B cell (primary cell): ENCODE data around the gene ZBTB16. TPM values are rescaled to one million over a fixed set of nuclear protein-coding genes. Genes with fewer than 3 reads are reported as not detected.

Experiments
- ATAC-seq: fragments of 200-7000 bp; cut with Tn5 transposase; one replicate; pipeline ENCODE4 v1.10.0; 2021; ENCODE audit warnings: low read depth, mild to moderate bottlenecking, moderate number of reproducible peaks, moderate library complexity
- CTCF ChIA-PET: fragments of 350-600 bp; sonication (Branson Sonifier 250); formaldehyde crosslinking; loops from one replicate; lab custom pipeline; 2021; ENCODE audit warnings: antibody characterized with exemption, inconsistent platforms; lab: Charles Lee
- POLR2A ChIA-PET: fragments of 350-600 bp; sonication (Branson Sonifier 250); formaldehyde crosslinking; loops from one replicate; lab custom pipeline; 2021; ENCODE audit warnings: antibody characterized with exemption; lab: Charles Lee
- DNase-seq: peaks from one replicate; pipeline ENCODE4 v3.0.0; 2013
- H2AFZ ChIP-seq: 2 replicates; pipeline ENCODE4 v1.6.1; 2012; ENCODE audit warnings: mild to moderate bottlenecking, low read depth, low read length; ENCODE audit not compliant: insufficient read depth, poor library complexity, severe bottlenecking
- H3K27ac ChIP-seq, 2 donors: 1 replicate in 1 of 2; 2 replicates in 1 of 2; pipeline ENCODE4 v1.5.1; 2012 to 2013; ENCODE audit warnings: low read length in 2 of 2, mild to moderate bottlenecking in 2 of 2, moderate library complexity in 1 of 2
- H3K27me3 ChIP-seq, 4 experiments: fragments of 200-600 bp in 1 of 4; sonication (generic) in 1 of 4; replicated peaks in 1 of 4; 1 replicate in 2 of 4; 2 replicates in 2 of 4; pipeline versions ENCODE4 v1.6.1 to v1.7.0; 2013 to 2016; ENCODE audit warnings: low read length in 3 of 4, mild to moderate bottlenecking in 2 of 4, mixed read lengths in 1 of 4, moderate library complexity in 1 of 4; ENCODE audit not compliant: insufficient read depth in 4 of 4, control insufficient read depth in 3 of 4; ENCODE audit errors: control extremely low read depth in 1 of 4
- H3K36me3 ChIP-seq, 2 experiments: replicated peaks in 1 of 2; 1 replicate in 1 of 2; 2 replicates in 1 of 2; pipeline versions ENCODE4 v1.6.1 to v1.7.1; 2013; ENCODE audit warnings: low read length in 1 of 2; ENCODE audit not compliant: insufficient read depth in 2 of 2, control insufficient read depth in 1 of 2; ENCODE audit errors: control extremely low read depth in 1 of 2, extremely low read depth in 1 of 2
- H3K4me1 ChIP-seq, 2 donors: fragments of 200-600 bp in 1 of 2; sonication (generic) in 1 of 2; 1 replicate in 1 of 2; 2 replicates in 1 of 2; pipeline versions ENCODE4 v1.5.1 to v1.6.1; 2013 to 2017; ENCODE audit warnings: low read length in 2 of 2; ENCODE audit not compliant: control insufficient read depth in 2 of 2, insufficient read depth in 2 of 2
- H3K4me2 ChIP-seq: replicated peaks from 2 replicates; pipeline ENCODE3; 2012; ENCODE audit warnings: mild to moderate bottlenecking, low read depth, low read length; ENCODE audit not compliant: poor library complexity, severe bottlenecking
- H3K4me3 ChIP-seq, 5 experiments: fragments of 200-600 bp in 1 of 5; sonication (generic) in 1 of 5; 1 replicate in 3 of 5; 2 replicates in 2 of 5; pipeline versions ENCODE4 v1.5.1 to v1.7.0; 2011 to 2016; ENCODE audit warnings: low read length in 4 of 5, mild to moderate bottlenecking in 4 of 5, low read depth in 2 of 5, control low read depth in 1 of 5, moderate library complexity in 1 of 5; ENCODE audit not compliant: insufficient read depth in 1 of 5; ENCODE audit errors: control extremely low read depth in 1 of 5, extremely low read depth in 1 of 5
- H3K79me2 ChIP-seq: fragments of 200-600 bp; sonication (generic); one replicate; pipeline ENCODE4 v1.6.0; 2016; ENCODE audit warnings: low read length; ENCODE audit not compliant: control insufficient read depth, insufficient read depth
- H3K9ac ChIP-seq: fragments of 200-600 bp; sonication (generic); 2 replicates; pipeline ENCODE4 v1.6.1; 2017; ENCODE audit warnings: mild to moderate bottlenecking, low read length, moderate library complexity
- H3K9me3 ChIP-seq, 3 donors: one replicate each; pipeline versions ENCODE4 v1.6.1 to v1.7.1; 2013; ENCODE audit warnings: low read length in 2 of 3; ENCODE audit not compliant: control insufficient read depth in 2 of 3, insufficient read depth in 1 of 3; ENCODE audit errors: control extremely low read depth in 1 of 3
- H4K20me1 ChIP-seq: 2 replicates; pipeline ENCODE4 v1.6.0; 2012; ENCODE audit warnings: mild to moderate bottlenecking, low read length; ENCODE audit not compliant: insufficient read depth, control insufficient read depth, poor library complexity, severe bottlenecking
- H3K27ac Mint-ChIP-seq: one replicate; pipeline ENCODE4 v1.8.0; 2021; ENCODE audit warnings: mixed read lengths
- H3K27me3 Mint-ChIP-seq: one replicate; pipeline ENCODE4 v1.8.0; 2021; ENCODE audit warnings: mixed read lengths
- H3K4me1 Mint-ChIP-seq: one replicate; pipeline ENCODE4 v1.8.0; 2021; ENCODE audit warnings: mixed read lengths
- H3K4me3 Mint-ChIP-seq: one replicate; pipeline ENCODE4 v1.8.0; 2021; ENCODE audit warnings: mixed read lengths
- H3K9me3 Mint-ChIP-seq: one replicate; pipeline ENCODE4 v1.8.0; 2022; ENCODE audit warnings: mixed read lengths; ENCODE audit not compliant: insufficient read depth
- EZH2 ChIP-seq: IDR thresholded peaks from 2 replicates; pipeline ENCODE4 v1.6.1; 2012; ENCODE audit warnings: borderline replicate concordance, low read depth, mild to moderate bottlenecking, moderate library complexity, low read length; ENCODE audit not compliant: insufficient read depth, poor library complexity, severe bottlenecking
- WGBS: methylation state at CpG from one replicate; pipeline ENCODE4 v1.1.5; 2013; ENCODE audit warnings: missing lambda C conversion rate; ENCODE audit not compliant: insufficient coverage; 5-methylcytosine and 5-hydroxymethylcytosine counted together
- intact Hi-C: fragments of 100-400 bp; cut with micrococcal nuclease; formaldehyde crosslinking; loops from one replicate; pipeline ENCODE4 v1.10.0; 2022
- polyA plus RNA-seq: library from polyadenylated mRNA; depleted of rRNA; stranded (reverse); fragments of >200 nt; gene quantifications from 2 replicates; pipeline ENCODE4 v1.2.3, GENCODE V29; 2012
- total RNA-seq, 2 donors: library from RNA; stranded (reverse); fragments of 120-200 nt in 1 of 2; gene quantifications; 1 replicate in 1 of 2; 2 replicates in 1 of 2; pipeline versions ENCODE4 v1.2.3 to v1.2.4, GENCODE V29; 2013 to 2022
- TF ChIP-seq, protein P1 (sequence below): fragments of 200-600 bp; IDR thresholded peaks from one replicate; pipeline ENCODE4 v1.8.0; 2022; ENCODE audit warnings: antibody characterized with exemption, mild to moderate bottlenecking

ZBTB16 gene
- total and polyA plus RNA-seq, 2 donors (not counting 1 experiment from before 2014, with no cell fraction given): 16.0 to 20.6 TPM

DNA sequence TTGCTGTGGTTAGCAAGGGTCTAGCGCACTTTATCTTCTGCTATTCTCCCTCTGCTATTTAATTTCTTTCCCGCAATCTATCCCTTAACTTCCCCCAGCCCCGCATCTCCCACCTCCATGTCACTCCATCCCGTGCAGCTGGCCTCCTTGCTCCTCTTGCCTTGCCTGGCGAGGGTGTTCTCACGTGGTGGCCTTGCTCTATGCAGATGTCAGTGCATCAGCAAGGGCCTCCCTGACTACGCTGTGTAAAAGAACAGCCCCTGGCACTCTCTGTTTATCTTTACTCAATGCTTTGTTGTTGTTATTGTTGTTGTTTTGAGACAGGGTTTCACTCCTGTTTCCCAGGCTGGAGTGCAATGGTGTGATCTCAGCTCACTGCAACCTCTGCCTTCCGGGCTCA is 122.2 kb downstream of the ZBTB16 start:
- no peak for ATAC-seq
- CTCF ChIA-PET: interaction anchor here (1.2 to 6.9 kb wide), 9 partner anchors 11 to 286 kb away, joined by 3 to 93 read pairs (median 12); no protein-coding TSS in a partner anchor
- Histone ChIP-seq H3K27me3 (no peaks in the 10 kb centered on the region), H2AFZ (no peak overlapping the region), H3K79me2 (no peaks in the 10 kb centered on the region), H3K27ac (no peak overlapping the region), H3K4me3 (no peak overlapping the region), H3K36me3 (no peaks in the 10 kb centered on the region), H4K20me1 (no peaks in the 10 kb centered on the region), H3K4me1 (peaks cover 75 to 85% of the 10 kb centered on the region in 2 donors), H3K9ac (no peak overlapping the region), H3K9me3 (peaks cover 0 to 2% (median 0%) of the 10 kb centered on the region in 3 donors), H3K4me2 (no peak overlapping the region)
- WGBS: 94% methylated on average over 6 of the region's 8 CpGs
- POLR2A ChIA-PET: no interaction called here
- TF ChIP-seq, protein P1, sequence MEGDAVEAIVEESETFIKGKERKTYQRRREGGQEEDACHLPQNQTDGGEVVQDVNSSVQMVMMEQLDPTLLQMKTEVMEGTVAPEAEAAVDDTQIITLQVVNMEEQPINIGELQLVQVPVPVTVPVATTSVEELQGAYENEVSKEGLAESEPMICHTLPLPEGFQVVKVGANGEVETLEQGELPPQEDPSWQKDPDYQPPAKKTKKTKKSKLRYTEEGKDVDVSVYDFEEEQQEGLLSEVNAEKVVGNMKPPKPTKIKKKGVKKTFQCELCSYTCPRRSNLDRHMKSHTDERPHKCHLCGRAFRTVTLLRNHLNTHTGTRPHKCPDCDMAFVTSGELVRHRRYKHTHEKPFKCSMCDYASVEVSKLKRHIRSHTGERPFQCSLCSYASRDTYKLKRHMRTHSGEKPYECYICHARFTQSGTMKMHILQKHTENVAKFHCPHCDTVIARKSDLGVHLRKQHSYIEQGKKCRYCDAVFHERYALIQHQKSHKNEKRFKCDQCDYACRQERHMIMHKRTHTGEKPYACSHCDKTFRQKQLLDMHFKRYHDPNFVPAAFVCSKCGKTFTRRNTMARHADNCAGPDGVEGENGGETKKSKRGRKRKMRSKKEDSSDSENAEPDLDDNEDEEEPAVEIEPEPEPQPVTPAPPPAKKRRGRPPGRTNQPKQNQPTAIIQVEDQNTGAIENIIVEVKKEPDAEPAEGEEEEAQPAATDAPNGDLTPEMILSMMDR: no peak
- TF ChIP-seq EZH2: no peak
- H3K27ac Mint-ChIP-seq: peak overlapping the region; percentile 59
- H3K4me3 Mint-ChIP-seq: no peak overlapping the region
- no peak for DNase-seq
- peaks cover 81% of the 10 kb centered on the region for H3K4me1 Mint-ChIP-seq
- H3K27me3 Mint-ChIP-seq: no peaks in the 10 kb centered on the region
- H3K9me3 Mint-ChIP-seq: no peaks in the 10 kb centered on the region
- intact Hi-C loops: no loop called here

DNA sequence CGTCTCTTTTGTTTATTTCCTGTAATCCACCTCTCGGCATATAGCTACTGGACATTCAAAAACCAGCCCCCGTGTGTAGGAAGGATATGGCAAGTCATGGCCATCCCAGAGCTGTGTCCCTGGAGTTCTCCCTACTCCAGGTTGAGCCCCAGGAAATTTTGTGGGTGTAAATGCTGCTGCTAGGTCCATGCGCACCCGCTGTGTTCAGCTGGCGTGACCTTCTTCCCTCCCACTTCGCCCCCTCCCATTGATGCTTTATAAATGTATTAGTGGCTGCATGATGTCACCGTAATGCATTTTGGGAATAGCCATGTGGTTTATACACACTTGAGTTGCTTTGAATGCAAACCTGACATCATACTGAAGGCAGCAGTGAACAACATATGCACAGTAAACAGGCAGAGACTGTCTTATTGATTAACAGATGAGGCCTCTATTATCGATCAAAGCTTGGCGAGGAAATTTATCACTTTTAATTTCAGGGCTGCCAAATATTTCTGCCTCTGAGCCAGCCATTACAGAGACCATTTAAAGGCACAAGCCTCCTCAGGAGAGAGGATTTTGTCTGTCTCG is 123.0 kb downstream of the ZBTB16 start:
- Mint-ChIP-seq H3K27ac (peak overlapping the region; percentile 86), H3K4me1 (peaks cover 87% of the 10 kb centered on the region), H3K4me3 (peak overlapping the region; percentile 29), H3K9me3 (no peaks in the 10 kb centered on the region), H3K27me3 (no peaks in the 10 kb centered on the region)
- peak overlapping the region; percentile 20 for H3K4me2 ChIP-seq
- no peaks in the 10 kb centered on the region for H3K27me3 ChIP-seq
- ATAC-seq (no peak), DNase-seq (no peak)
- POLR2A ChIA-PET: interaction anchor here (1.0 kb wide), 1 partner anchor 76 kb away, joined by 3 read pairs; no protein-coding TSS in a partner anchor
- H4K20me1 ChIP-seq: no peaks in the 10 kb centered on the region
- peak overlapping the region; percentile 73 for H3K27ac ChIP-seq
- intact Hi-C loops: no loop called here
- H3K79me2 ChIP-seq: no peaks in the 10 kb centered on the region
- H2AFZ ChIP-seq: no peak overlapping the region
- TF ChIP-seq, protein P1: no peak
- TF ChIP-seq EZH2: no peak
- 100% methylated on average over 4 of the region's 11 CpGs for WGBS
- peaks cover 83 to 93% of the 10 kb centered on the region in 2 donors for H3K4me1 ChIP-seq
- no peaks in the 10 kb centered on the region for H3K36me3 ChIP-seq
- H3K9ac ChIP-seq: no peak overlapping the region
- H3K9me3 ChIP-seq: peaks cover 0 to 5% (median 0%) of the 10 kb centered on the region in 3 donors
- H3K4me3 ChIP-seq: no peak overlapping the region
- CTCF ChIA-PET: interaction anchor here (0.9 to 6.9 kb wide), 6 partner anchors 25 to 285 kb away, joined by 3 to 81 read pairs (median 4); no protein-coding TSS in a partner anchor
